ENCODE measurements around the gene TP53AIP1.

The TP53AIP1 gene, protein sequence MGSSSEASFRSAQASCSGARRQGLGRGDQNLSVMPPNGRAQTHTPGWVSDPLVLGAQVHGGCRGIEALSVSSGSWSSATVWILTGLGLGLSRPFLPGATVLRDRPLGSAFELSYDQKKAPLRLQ

DNA sequence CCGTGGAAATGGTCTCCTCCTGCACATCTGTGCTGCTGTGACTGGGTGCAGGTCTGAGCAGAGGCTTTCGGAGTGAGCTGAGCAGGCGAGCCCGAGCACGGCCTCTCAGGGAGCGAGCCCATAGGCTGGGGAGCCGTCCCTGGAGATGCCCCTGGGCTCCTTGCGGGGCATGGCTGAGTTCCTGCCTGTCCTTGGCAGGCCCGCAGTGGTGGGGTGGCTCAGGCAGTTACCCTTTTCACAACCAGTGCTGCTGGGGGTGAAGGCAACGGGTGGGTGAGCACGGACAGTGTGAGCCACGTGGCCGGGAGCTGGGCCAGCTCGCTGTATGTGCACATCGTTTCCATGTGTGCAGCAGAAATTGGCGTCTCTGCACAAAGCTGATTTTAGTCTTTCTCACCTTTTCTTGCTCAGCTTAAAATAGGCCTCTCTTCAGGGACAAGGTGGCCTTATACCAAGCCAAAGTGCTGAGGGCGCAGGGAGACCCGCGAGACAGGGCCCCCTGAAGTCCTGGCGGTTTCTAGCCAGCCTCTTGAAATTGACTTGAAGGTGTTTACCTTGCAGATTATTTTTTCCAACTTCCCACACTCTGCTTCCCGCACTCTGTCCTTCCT is at the start of gene TP53AIP1:
Gene TP53AIP1, minus strand, starts transcription at position 55 of the 611 bp plus-strand sequence. CDS start 5,053 bp downstream, outside the sequence.
- no peak within 1 kb of the TSS for H3K4me3 ChIP-seq (ENCODE audit: low read length)
- no peak for TF ChIP-seq ZNF274 (IDR thresholded peaks at IDR 0.05; ENCODE audit: low read depth, low read length)

- TF ChIP-seq ZNF274 (IDR thresholded peaks at IDR 0.05; ENCODE audit: low read depth, low read length), result no peak
- no peak overlapping the region for H3K4me3 ChIP-seq (ENCODE audit: low read length)
Observed at GRCh38 chr11:128988242-128988970, 45.7 kb upstream of the TP53AIP1 start.

GRCh38 chr11:128985880-128986279 is 43.2 kb upstream of the TP53AIP1 start:
- H3K4me3 ChIP-seq (ENCODE audit: low read length), result no peak overlapping the region
- no peak for TF ChIP-seq ZNF274 (IDR thresholded peaks at IDR 0.05; ENCODE audit: low read depth, low read length)

- TF ChIP-seq ZNF274 (IDR thresholded peaks at IDR 0.05; ENCODE audit: low read depth, low read length), result no peak
- no peak overlapping the region for H3K4me3 ChIP-seq (ENCODE audit: low read length)
Observed at GRCh38 chr11:128983023-128983422, 40.4 kb upstream of the TP53AIP1 start.

DNA sequence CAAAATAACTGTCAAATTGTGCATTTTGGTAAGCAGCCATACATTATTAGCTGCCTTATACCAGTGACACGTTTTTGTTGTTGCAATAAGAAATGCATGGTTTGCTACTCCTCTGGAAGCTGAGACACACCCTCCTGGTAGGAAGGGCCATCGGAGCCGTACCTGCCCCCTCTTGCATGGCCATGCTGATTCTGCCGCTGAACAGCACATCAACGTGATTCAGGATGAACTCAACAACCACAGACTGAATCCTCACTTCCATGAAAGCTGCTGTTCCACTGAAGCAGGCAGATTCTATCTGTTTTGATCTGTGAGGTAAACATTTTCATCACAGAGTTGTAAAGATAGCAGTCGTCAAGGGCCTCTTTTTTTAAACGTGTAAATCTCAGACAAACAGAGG is 38.6 kb upstream of the TP53AIP1 start:
- H3K4me3 ChIP-seq (ENCODE audit: low read length), result no peak overlapping the region
- TF ChIP-seq ZNF274 (IDR thresholded peaks at IDR 0.05; ENCODE audit: low read depth, low read length), result no peak

- H3K4me3 ChIP-seq (ENCODE audit: low read length), result no peak overlapping the region
- TF ChIP-seq ZNF274 (IDR thresholded peaks at IDR 0.05; ENCODE audit: low read depth, low read length), result no peak
Observed at GRCh38 chr11:128970598-128971190, 28.0 kb upstream of the TP53AIP1 start.

DNA sequence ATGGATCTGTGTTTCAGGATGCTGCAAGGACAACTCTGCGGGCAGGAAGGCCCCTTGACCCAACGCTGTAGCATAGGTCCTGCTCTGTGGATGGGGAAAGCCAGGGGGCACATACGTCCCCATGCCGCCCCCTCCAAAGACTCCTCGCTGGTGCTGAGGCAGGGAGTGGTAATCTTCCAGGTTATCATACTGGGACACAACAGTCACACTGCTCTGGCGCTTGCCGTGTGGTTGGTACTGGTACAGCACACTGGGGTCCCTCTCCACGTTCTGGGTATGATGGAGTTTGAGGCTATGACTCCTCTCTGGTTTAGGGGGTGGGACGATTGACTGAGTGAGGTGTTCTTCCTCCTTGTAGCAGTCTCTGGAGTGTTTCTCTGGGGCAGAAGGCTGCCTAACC is 26.2 kb upstream of the TP53AIP1 start:
- no peak overlapping the region for H3K4me3 ChIP-seq (ENCODE audit: low read length)
- no peak for TF ChIP-seq ZNF274 (IDR thresholded peaks at IDR 0.05; ENCODE audit: low read depth, low read length)

- TF ChIP-seq ZNF274 (IDR thresholded peaks at IDR 0.05; ENCODE audit: low read depth, low read length), result no peak
- H3K4me3 ChIP-seq (ENCODE audit: low read length), result no peak overlapping the region
Observed at GRCh38 chr11:128967578-128967977, 24.9 kb upstream of the TP53AIP1 start.

GRCh38 chr11:128965485-128965884 is 22.8 kb upstream of the TP53AIP1 start:
- no peak for TF ChIP-seq ZNF274 (IDR thresholded peaks at IDR 0.05; ENCODE audit: low read depth, low read length)
- no peak overlapping the region for H3K4me3 ChIP-seq (ENCODE audit: low read length)

DNA sequence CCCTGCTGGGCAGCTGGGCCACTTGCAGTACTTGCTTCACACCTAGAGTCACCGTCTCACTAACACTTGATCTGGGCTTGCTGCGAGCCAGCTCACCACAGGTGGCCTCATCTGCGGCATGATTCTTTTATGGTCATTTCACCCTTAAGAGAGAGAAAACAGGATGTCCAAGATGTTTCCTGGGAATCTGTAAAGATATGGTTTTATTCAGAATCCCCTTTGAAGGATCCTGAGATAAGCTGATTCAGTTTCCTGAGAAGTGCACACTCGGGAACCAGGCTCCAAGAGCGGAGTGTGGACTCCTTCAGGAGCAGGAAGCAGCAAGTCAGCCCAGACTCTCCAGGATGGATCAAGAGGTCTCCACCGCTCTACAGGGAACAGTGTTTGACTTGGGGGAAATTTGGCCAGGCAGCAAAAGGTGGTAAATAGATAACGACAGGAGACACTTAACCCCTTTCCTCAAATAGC is 21.8 kb upstream of the TP53AIP1 start:
- H3K4me3 ChIP-seq (ENCODE audit: low read length), result no peak overlapping the region
- no peak for TF ChIP-seq ZNF274 (IDR thresholded peaks at IDR 0.05; ENCODE audit: low read depth, low read length)

GRCh38 chr11:128963744-128964325 is 21.2 kb upstream of the TP53AIP1 start:
- no peak overlapping the region for H3K4me3 ChIP-seq (ENCODE audit: low read length)
- TF ChIP-seq ZNF274 (IDR thresholded peaks at IDR 0.05; ENCODE audit: low read depth, low read length), result no peak

- H3K4me3 ChIP-seq (ENCODE audit: low read length), result no peak overlapping the region
- TF ChIP-seq ZNF274 (IDR thresholded peaks at IDR 0.05; ENCODE audit: low read depth, low read length), result no peak
Observed at GRCh38 chr11:128962896-128963295, 20.2 kb upstream of the TP53AIP1 start.

- no peak overlapping the region for H3K4me3 ChIP-seq (ENCODE audit: low read length)
- no peak for TF ChIP-seq ZNF274 (IDR thresholded peaks at IDR 0.05; ENCODE audit: low read depth, low read length)
Observed at GRCh38 chr11:128961645-128962044, 19.0 kb upstream of the TP53AIP1 start.

DNA sequence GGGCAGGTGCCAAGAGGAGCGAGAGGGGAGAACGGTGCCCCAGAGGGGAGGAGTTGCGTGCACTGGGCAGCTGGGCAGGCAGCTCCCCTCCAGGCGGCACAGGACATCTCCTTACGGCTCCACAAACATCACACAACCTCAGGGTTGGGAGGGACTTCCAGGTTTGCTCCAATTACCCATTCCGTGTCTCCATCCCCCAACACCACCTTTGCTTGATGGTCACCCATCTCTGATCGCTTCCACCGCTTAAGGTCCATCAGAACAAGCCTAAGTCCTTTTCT is 14.5 kb upstream of the TP53AIP1 start:
- TF ChIP-seq ZNF274 (IDR thresholded peaks at IDR 0.05; ENCODE audit: low read depth, low read length), result no peak
- H3K4me3 ChIP-seq (ENCODE audit: low read length), result no peak overlapping the region
